ENCODE results near the gene SLC15A3. TPM values are rescaled to one million over a fixed set of nuclear protein-coding genes. Genes with fewer than 3 reads are reported as not detected.

SLC15A3 gene
- total and polyA plus RNA-seq, 2 experiments from 2014 or later, result 14.2 to 15.8 TPM

GRCh38 chr11:60916669-60917206 lies 35.2 kb downstream of the SLC15A3 start:
- Histone ChIP-seq H3K4me2 (no peak overlapping the region; the same call in 1 of the 2 replicates), H4K20me1 (replicated peaks; ENCODE audit: insufficient read depth) (peaks cover 7% of the 10 kb centered on the region; the same call in 1 of the 2 replicates), H3K9me2 (ENCODE audit: insufficient read depth) (no peaks in the 10 kb centered on the region), H3K36me3 (ENCODE audit: insufficient read depth) (no peaks in the 10 kb centered on the region), H3K27ac (ENCODE audit: low read depth) (no peak overlapping the region), H3F3A (replicated peaks; ENCODE audit: low read depth) (0 out of 2 replicates have a peak, but pooled peaks cover 6% of the 10 kb centered on the region), H3K79me2 (replicated peaks; ENCODE audit: insufficient read depth) (peaks cover 29% of the 10 kb centered on the region), H3K4me1 (ENCODE audit: insufficient read depth) (peaks cover 29% of the 10 kb centered on the region), H3K4me3 (no peak overlapping the region), H2AFZ (no peak overlapping the region), H3K27me3 (ENCODE audit: insufficient read depth) (no peaks in the 10 kb centered on the region)
- Mint-ChIP-seq H3K9me3 (no peaks in the 10 kb centered on the region; the same call in 2 of the 3 replicates), H3K4me3 (peak overlapping the region; percentile 20; the same call in 1 of the 3 replicates), H3K36me3 (ENCODE audit: low read depth) (peaks cover 27% of the 10 kb centered on the region), H3K27me3 (ENCODE audit: insufficient read depth, low read depth, poor library complexity) (peaks cover 14% of the 10 kb centered on the region), H3K27ac (no peak overlapping the region), H3K4me1 (peaks cover 43% of the 10 kb centered on the region)
- TF ChIP-seq EZH2 (IDR thresholded peaks at IDR 0.05; ENCODE audit: low read depth, unreplicated experiment), result no peak
- TF ChIP-seq REST (IDR thresholded peaks at IDR 0.05; ENCODE audit: unreplicated experiment), result no peak
- TF ChIP-seq NANOG (IDR thresholded peaks at IDR 0.05; ENCODE audit: borderline replicate concordance), result no peak
- no peak for TF ChIP-seq CTCF (conservative IDR thresholded peaks at IDR 0.05; ENCODE audit: low read depth in 2 of 2)
- no peak for TF ChIP-seq ZNF114 (CRISPR knock-in tag; IDR thresholded peaks at IDR 0.05)
- TF ChIP-seq, protein P1, sequence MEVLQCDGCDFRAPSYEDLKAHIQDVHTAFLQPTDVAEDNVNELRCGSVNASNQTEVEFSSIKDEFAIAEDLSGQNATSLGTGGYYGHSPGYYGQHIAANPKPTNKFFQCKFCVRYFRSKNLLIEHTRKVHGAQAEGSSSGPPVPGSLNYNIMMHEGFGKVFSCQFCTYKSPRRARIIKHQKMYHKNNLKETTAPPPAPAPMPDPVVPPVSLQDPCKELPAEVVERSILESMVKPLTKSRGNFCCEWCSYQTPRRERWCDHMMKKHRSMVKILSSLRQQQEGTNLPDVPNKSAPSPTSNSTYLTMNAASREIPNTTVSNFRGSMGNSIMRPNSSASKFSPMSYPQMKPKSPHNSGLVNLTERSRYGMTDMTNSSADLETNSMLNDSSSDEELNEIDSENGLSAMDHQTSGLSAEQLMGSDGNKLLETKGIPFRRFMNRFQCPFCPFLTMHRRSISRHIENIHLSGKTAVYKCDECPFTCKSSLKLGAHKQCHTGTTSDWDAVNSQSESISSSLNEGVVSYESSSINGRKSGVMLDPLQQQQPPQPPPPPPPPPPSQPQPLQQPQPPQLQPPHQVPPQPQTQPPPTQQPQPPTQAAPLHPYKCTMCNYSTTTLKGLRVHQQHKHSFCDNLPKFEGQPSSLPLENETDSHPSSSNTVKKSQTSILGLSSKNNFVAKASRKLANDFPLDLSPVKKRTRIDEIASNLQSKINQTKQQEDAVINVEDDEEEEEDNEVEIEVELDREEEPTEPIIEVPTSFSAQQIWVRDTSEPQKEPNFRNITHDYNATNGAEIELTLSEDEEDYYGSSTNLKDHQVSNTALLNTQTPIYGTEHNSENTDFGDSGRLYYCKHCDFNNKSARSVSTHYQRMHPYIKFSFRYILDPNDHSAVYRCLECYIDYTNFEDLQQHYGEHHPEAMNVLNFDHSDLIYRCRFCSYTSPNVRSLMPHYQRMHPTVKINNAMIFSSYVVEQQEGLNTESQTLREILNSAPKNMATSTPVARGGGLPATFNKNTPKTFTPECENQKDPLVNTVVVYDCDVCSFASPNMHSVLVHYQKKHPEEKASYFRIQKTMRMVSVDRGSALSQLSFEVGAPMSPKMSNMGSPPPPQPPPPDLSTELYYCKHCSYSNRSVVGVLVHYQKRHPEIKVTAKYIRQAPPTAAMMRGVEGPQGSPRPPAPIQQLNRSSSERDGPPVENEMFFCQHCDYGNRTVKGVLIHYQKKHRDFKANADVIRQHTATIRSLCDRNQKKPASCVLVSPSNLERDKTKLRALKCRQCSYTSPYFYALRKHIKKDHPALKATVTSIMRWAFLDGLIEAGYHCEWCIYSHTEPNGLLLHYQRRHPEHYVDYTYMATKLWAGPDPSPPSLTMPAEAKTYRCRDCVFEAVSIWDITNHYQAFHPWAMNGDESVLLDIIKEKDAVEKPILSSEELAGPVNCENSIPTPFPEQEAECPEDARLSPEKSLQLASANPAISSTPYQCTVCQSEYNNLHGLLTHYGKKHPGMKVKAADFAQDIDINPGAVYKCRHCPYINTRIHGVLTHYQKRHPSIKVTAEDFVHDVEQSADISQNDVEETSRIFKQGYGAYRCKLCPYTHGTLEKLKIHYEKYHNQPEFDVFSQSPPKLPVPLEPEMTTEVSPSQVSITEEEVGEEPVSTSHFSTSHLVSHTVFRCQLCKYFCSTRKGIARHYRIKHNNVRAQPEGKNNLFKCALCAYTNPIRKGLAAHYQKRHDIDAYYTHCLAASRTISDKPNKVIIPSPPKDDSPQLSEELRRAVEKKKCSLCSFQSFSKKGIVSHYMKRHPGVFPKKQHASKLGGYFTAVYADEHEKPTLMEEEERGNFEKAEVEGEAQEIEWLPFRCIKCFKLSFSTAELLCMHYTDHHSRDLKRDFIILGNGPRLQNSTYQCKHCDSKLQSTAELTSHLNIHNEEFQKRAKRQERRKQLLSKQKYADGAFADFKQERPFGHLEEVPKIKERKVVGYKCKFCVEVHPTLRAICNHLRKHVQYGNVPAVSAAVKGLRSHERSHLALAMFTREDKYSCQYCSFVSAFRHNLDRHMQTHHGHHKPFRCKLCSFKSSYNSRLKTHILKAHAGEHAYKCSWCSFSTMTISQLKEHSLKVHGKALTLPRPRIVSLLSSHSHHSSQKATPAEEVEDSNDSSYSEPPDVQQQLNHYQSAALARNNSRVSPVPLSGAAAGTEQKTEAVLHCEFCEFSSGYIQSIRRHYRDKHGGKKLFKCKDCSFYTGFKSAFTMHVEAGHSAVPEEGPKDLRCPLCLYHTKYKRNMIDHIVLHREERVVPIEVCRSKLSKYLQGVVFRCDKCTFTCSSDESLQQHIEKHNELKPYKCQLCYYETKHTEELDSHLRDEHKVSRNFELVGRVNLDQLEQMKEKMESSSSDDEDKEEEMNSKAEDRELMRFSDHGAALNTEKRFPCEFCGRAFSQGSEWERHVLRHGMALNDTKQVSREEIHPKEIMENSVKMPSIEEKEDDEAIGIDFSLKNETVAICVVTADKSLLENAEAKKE (CRISPR knock-in tag; IDR thresholded peaks at IDR 0.05), result no peak
- TF ChIP-seq EZH2phosphoT487 (IDR thresholded peaks at IDR 0.05; ENCODE audit: unreplicated experiment), result no peak
- TF ChIP-seq ZNF331 (CRISPR knock-in tag; IDR thresholded peaks at IDR 0.05; ENCODE audit: low read depth), result no peak
- TF ChIP-seq ETS1 (IDR thresholded peaks at IDR 0.05), result no peak
- no peak for TF ChIP-seq POLR2AphosphoS5 (IDR thresholded peaks at IDR 0.05; ENCODE audit: low read depth)
- TF ChIP-seq STAT1 (IDR thresholded peaks at IDR 0.05; ENCODE audit: unreplicated experiment), result no peak
- TF ChIP-seq CREB1 (CRISPR knock-in tag; IDR thresholded peaks at IDR 0.05; ENCODE audit: low read depth), result no peak
- TF ChIP-seq JUNB (IDR thresholded peaks at IDR 0.05; ENCODE audit: unreplicated experiment), result no peak
- DNase-seq (ENCODE audit: low spot score) (no peak), ATAC-seq (no peak)
